A673 (cell line): Measurements from ENCODE around the gene OR13C4. TPM values are rescaled to one million over a fixed set of nuclear protein-coding genes. Genes with fewer than 3 reads are reported as not detected.

Experiments used
- BruUV-seq: library from RNA; stranded (reverse); fragments of 400-500 nt; replicated peaks from 2 replicates; lab custom pipeline; 2021; lab: Mats Ljungman, UMichigan
- CTCF ChIA-PET: fragments of 300-600 bp; sonication (Branson Sonifier 250); formaldehyde crosslinking; loops from one replicate; lab custom pipeline; 2022; ENCODE audit warnings: antibody characterized with exemption; lab: Charles Lee
- POLR2A ChIA-PET: fragments of 300-600 bp; sonication (Branson Sonifier 250); formaldehyde crosslinking; loops from one replicate; lab custom pipeline; 2022; ENCODE audit warnings: antibody characterized with exemption; ENCODE audit not compliant: low non-redundant PET; lab: Charles Lee
- DNase-seq: peaks from one replicate; pipeline ENCODE4 v3.0.0-alpha.2; 2015; ENCODE audit warnings: low spot score
- H3K27ac ChIP-seq: fragments of 200-600 bp; sonication (generic); 2 replicates; pipeline ENCODE4 v1.5.1; 2016; ENCODE audit warnings: mixed run types, low read depth, mild to moderate bottlenecking, mixed read lengths, antibody characterized with exemption, low read length; ENCODE audit not compliant: poor library complexity, severe bottlenecking
- H3K27me3 ChIP-seq: fragments of 200-600 bp; sonication (generic); replicated peaks from 2 replicates; pipeline ENCODE4 v1.6.1; 2017; ENCODE audit warnings: mixed run types, low read depth, mild to moderate bottlenecking, mixed read lengths, antibody characterized with exemption, low read length; ENCODE audit not compliant: insufficient read depth, poor library complexity
- H3K36me3 ChIP-seq: fragments of 200-600 bp; sonication (generic); 2 replicates; pipeline ENCODE4 v1.6.1; 2016; ENCODE audit warnings: mixed run types, mild to moderate bottlenecking, mixed read lengths, antibody characterized with exemption, low read length; ENCODE audit not compliant: insufficient read depth, poor library complexity, severe bottlenecking
- H3K4me1 ChIP-seq: fragments of 200-600 bp; sonication (generic); 2 replicates; pipeline ENCODE4 v1.6.1; 2017; ENCODE audit warnings: mixed run types, mild to moderate bottlenecking, mixed read lengths, antibody characterized with exemption, low read length; ENCODE audit not compliant: insufficient read depth, poor library complexity, severe bottlenecking
- H3K4me3 ChIP-seq: fragments of 200-600 bp; sonication (generic); 2 replicates; pipeline ENCODE4 v1.5.1; 2016; ENCODE audit warnings: low read depth, mixed run types, mild to moderate bottlenecking, mixed read lengths, low read length; ENCODE audit not compliant: poor library complexity, severe bottlenecking
- H3K9me3 ChIP-seq: fragments of 200-600 bp; sonication (generic); 2 replicates; pipeline ENCODE4 v1.6.1; 2016; ENCODE audit warnings: mixed run types, low read depth, mild to moderate bottlenecking, mixed read lengths, antibody characterized with exemption, low read length; ENCODE audit not compliant: poor library complexity, severe bottlenecking
- CTCF ChIP-seq: fragments of 300-800, 200-600 bp; sonication (generic); conservative IDR thresholded peaks from 2 replicates; pipeline ENCODE4 v1.5.1; 2017; ENCODE audit warnings: low read depth, mild to moderate bottlenecking, antibody characterized with exemption, low read length, moderate library complexity, mixed read lengths
- EZH2 ChIP-seq: fragments of 200-600 bp; sonication (generic); IDR thresholded peaks from 2 replicates; pipeline ENCODE4 v1.6.1; 2017; ENCODE audit warnings: borderline replicate concordance, low read depth, mild to moderate bottlenecking, mixed read lengths, antibody characterized with exemption, low read length; ENCODE audit not compliant: poor library complexity, severe bottlenecking
- intact Hi-C: fragments of 100-400 bp; cut with micrococcal nuclease; formaldehyde crosslinking; loops from one replicate; pipeline ENCODE4 v1.10.0; 2022; ENCODE audit not compliant: unreplicated experiment
- total RNA-seq: library from RNA; stranded (reverse); gene quantifications from 2 replicates; pipeline ENCODE4 v1.2.3, GENCODE V29; 2021

The OR13C4 gene
- total RNA-seq, 1 experiment from 2014 or later = not detected

GRCh38 chr9:104568868-104569267 lies 41.9 kb upstream of the OR13C4 start, which contains the start of gene OR13C8:
Gene OR13C8 (plus strand): TSS chr9:104569168. CDS start chr9:104569168, 0 bp downstream.
- ChIA-PET CTCF (no interaction called here), POLR2A (no interaction called here)
- Histone ChIP-seq H3K27me3 (no peaks in the 10 kb centered on the region), H3K27ac (no peak within 1 kb of the TSS), H3K9me3 (no peaks in the 10 kb centered on the region), H3K4me1 (no peaks in the 10 kb centered on the region), H3K4me3 (no peak within 1 kb of the TSS), H3K36me3 (no peaks in the 10 kb centered on the region)
- TF ChIP-seq CTCF (no peak), EZH2 (no peak)
- BruUV-seq = no TSS peak
- no peak for DNase-seq
- intact Hi-C loops = no loop called here

DNA sequence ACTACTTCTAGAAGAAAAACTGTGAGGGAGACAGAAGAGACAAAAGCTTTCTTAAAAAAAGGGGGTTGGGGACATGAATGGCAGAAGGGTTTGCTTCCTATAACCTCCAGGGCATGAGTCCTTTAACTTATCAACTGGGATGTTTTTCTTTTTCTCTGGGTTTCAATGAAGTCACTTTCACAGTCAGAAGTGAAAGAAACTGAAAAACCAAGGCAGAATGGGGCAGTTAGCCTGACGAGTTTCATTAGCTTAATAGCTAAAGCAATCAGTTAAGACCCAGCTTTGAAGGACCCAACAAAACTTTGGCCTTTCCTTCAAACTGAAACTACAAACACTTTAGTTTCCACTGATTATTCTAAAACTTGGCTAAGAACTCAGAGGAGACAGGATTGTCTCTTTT lies 37.3 kb upstream of the OR13C4 start:
- no peaks in the 10 kb centered on the region for H3K27me3 ChIP-seq
- no peaks in the 10 kb centered on the region for H3K9me3 ChIP-seq
- no TSS peak for BruUV-seq
- intact Hi-C loops = no loop called here
- H3K4me3 ChIP-seq = no peak overlapping the region
- H3K27ac ChIP-seq = no peak overlapping the region
- ChIA-PET CTCF (no interaction called here), POLR2A (interaction anchor here (0.6 kb wide), 1 partner anchor 716 kb away, joined by 3 read pairs; no protein-coding TSS in a partner anchor)
- TF ChIP-seq CTCF = no peak
- TF ChIP-seq EZH2 = no peak
- H3K36me3 ChIP-seq = no peaks in the 10 kb centered on the region
- no peaks in the 10 kb centered on the region for H3K4me1 ChIP-seq
- DNase-seq = no peak

DNA sequence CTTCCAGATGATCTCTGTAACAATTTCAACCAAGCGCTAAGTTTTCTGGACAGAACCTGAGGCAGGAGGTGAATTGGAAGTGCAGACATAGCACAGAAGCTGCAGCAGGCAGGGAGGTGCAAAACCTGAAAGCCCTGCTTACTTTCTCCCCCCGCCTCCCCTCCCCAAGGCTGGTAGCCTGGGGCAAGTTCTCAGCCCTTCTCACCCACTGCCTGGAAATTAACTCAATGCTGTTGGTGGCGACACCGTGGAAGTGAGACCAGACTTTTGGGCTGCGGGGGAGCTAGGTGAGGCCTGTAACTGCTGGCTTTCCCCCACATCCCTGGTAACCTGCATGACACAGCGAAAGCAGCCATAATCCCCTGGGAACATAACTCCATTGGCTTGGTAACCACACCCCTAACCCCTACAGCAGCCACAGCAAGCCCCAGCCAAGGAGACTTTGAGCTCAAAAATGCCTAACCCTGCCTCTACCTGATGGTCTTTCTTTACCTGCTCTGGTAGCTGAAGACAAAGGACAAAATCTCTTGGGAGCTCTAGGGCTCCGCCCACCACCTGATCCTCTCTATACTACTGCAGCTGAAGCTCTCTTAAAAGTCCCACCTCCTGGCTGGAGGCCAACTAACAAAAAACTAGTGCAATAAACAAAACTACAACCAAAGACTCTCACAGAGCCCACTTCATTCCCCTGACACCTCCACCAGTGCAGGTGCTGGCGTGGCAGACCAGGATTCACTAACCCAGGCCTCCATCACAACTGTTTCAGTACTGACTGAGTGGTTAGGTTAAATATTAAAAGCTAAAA lies 30.0 kb upstream of the OR13C4 start:
- no peaks in the 10 kb centered on the region for H3K27me3 ChIP-seq
- TF ChIP-seq CTCF = no peak
- no peak for TF ChIP-seq EZH2
- intact Hi-C loops = no loop called here
- DNase-seq = no peak
- ChIA-PET POLR2A (no interaction called here), CTCF (no interaction called here)
- no TSS peak for BruUV-seq
- H3K36me3 ChIP-seq = no peaks in the 10 kb centered on the region
- H3K27ac ChIP-seq = no peak overlapping the region
- peaks cover 6% of the 10 kb centered on the region for H3K9me3 ChIP-seq
- no peak overlapping the region for H3K4me3 ChIP-seq
- H3K4me1 ChIP-seq = no peaks in the 10 kb centered on the region
